HG02884 (cell line): ENCODE measurements around the gene AK4.
"Not testable (repeated sequence)": the region's sequence is repeated elsewhere in the genome, so short reads cannot be mapped to it uniquely, and the experiment has no call there.

ENCODE experiments used
- ATAC-seq: cut with Tn5 transposase; IDR thresholded peaks from one replicate; pipeline ENCODE4 v1.9.1; 2021; ENCODE audit warnings: mild to moderate bottlenecking, moderate library complexity; ENCODE audit not compliant: unreplicated experiment

Gene AK4

GRCh38 chr1:65210325-65210724 lies 62.3 kb downstream of the AK4 start:
- no peak for ATAC-seq

- ATAC-seq = no peak
These were observed 63.3 kb downstream of the AK4 start for GRCh38 chr1:65211331-65211730.

- peak; percentile 32 for ATAC-seq
These were observed 65.4 kb downstream of the AK4 start for GRCh38 chr1:65213271-65214023.

GRCh38 chr1:65214340-65215027 lies 66.5 kb downstream of the AK4 start:
- no peak for ATAC-seq

- ATAC-seq = no peak
These were observed 69.0 kb downstream of the AK4 start for GRCh38 chr1:65216989-65217388.

GRCh38 chr1:65221638-65222339 lies 73.8 kb downstream of the AK4 start:
- ATAC-seq = no peak

GRCh38 chr1:65222340-65222940 lies 74.4 kb downstream of the AK4 start:
- ATAC-seq = no peak

GRCh38 chr1:65224681-65225091 lies 76.7 kb downstream of the AK4 start:
- ATAC-seq = no peak

GRCh38 chr1:65225179-65225578 lies 77.2 kb downstream of the AK4 start:
- no peak for ATAC-seq

GRCh38 chr1:65229201-65229600 lies 81.2 kb downstream of the AK4 start:
- ATAC-seq = no peak

GRCh38 chr1:65229754-65230339 lies 81.8 kb downstream of the AK4 start:
- no peak for ATAC-seq

GRCh38 chr1:65230731-65231481 lies 82.9 kb downstream of the AK4 start:
- ATAC-seq = peak; percentile 74

- no peak for ATAC-seq
These were observed 83.8 kb downstream of the AK4 start for GRCh38 chr1:65231718-65232330.

- ATAC-seq = no peak
These were observed 84.5 kb downstream of the AK4 start for GRCh38 chr1:65232461-65232990.

- ATAC-seq = no peak
These were observed 85.8 kb downstream of the AK4 start for GRCh38 chr1:65233782-65234181.

- no peak for ATAC-seq
These were observed 88.1 kb downstream of the AK4 start for GRCh38 chr1:65235867-65236805.

- not testable (repeated sequence) for ATAC-seq
These were observed 89.1 kb downstream of the AK4 start for GRCh38 chr1:65237088-65237487.

- no peak for ATAC-seq
These were observed 89.5 kb downstream of the AK4 start for GRCh38 chr1:65237503-65237902.

GRCh38 chr1:65238010-65238409 lies 90.0 kb downstream of the AK4 start:
- ATAC-seq = no peak
